Activated effector memory CD4-positive, alpha-beta T cell treated with anti-CD3 and anti-CD28 coated beads, Interleukin-2, amount 50 U/mL, for 16 hours (primary cell): ENCODE results near the gene GATAD2B.

Experiments used
- DNase-seq: peaks from one replicate; pipeline ENCODE4 v3.0.0-alpha.2; 2020

Gene GATAD2B

DNA sequence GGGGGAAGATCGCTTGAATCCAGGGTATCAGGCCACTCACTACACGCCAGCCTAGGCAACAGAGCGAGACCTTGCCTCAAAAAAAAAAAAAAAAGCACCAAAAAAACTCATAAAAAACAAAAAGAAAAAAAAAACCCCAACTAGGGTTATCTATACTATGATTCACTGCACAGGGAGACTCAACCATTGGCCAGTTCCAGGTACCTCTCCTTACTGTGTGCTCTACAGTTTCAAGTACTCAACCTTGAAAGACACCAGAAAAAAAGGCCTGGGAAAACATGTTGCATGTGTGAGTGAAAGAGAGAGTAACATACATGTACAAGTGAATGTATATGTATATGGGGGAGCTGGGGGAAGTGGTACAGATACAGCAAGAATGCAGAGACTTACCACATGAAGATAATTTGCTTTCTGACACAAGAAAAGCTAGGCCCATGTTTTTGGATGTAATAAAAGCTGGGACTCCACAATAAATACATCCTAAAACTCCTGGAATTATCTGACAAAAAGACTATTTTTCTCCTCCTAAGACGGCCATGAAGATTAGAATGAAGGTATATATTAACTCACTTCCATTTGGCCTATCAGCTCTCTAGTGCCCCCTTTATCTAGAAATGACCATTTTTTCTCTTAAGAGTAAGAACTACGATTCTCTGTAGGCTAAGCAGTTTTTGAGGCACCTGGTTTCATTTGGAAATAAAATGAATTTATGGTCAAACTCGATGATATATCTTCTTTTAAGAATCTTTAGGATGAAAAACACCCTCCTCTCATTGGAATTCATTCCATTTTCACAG, 95.4 kb downstream of the GATAD2B start:
- no peak for DNase-seq

DNA sequence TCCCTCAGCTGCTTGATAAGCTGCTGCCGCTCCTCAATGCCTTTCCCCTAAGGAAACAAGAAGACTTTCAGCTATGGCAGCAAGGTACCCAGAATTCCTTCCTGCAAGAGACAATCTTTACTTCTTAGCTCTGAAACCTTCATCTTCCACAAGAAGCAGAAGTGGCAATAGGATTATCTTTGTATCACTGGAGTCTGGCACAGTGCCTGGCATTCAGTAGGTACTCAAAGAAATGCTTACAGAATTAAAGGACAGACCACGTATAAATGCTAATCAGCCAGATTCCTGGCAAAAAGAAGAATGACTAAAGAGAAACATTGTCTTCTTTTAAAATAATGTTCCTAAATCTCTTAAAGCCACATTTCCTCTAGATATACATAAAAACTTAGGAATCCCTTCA, 103.9 kb downstream of the GATAD2B start:
- no peak for DNase-seq

DNA sequence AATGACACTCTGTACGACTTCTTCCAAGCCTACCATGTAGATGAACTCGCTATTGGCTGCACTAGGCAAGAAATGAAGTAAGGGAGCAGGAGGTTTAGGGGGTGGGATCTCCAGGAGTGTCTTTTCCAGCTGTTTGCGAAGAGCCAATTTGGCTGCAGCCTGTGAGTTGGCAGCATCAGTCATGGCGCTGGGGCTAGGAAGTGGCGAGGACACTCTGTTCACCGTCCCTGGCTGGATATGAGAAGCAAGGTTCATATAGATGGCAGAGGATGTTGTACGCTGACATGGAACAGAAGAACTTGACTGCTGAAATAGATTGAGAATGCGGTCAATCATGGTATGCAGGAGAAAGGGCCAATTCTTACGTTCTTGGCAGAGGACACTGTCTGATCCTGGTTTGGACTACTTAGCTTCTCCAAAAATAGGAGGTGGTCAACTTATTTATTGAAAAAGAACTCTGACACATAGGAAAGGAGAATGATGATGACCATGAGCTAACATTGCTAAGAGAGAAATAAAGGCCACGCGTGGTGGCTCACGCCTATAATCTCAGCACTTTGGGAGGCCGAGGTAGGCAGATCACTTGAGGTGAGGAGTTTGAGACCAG, 106.4 kb downstream of the GATAD2B start:
- DNase-seq = no peak

GRCh38 chr1:153805886-153806719, 116.7 kb downstream of the GATAD2B start:
- no peak for DNase-seq

GRCh38 chr1:153805042-153805745, 117.6 kb downstream of the GATAD2B start:
- peak; percentile 79 for DNase-seq

- DNase-seq = no peak
Measured at GRCh38 chr1:153804112-153804511, 118.7 kb downstream of the GATAD2B start.

DNA sequence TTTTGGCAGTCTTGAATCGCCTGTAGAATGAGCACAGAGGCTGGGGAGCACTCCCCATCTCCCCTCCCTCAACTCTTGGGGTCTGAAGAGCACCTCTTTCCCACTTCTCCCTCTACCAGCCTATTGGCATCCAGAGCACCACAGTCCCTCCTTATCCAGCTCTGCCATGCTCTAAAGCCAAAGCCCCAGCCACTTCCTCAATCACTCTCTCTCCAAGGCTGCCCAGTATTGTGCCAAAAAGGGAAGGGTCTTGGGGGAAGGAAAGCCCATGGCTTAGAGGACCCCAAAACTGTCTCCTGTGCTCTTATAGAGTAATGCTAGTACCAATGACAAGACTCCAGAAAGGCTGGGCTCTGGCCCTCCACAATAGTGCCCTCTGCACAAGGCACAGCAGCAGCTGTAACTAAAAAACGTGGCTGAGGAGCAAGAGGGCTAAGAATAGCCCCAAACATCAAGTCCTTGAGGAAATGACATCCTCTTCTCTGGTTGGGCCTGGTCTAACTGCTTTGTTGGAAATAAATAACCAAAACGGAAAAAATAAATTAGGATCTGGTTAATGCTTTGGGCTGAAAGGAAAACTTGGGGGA, 119.2 kb downstream of the GATAD2B start:
- DNase-seq = no peak

- peak; percentile 47 for DNase-seq
Measured at GRCh38 chr1:153801786-153802697, 120.7 kb downstream of the GATAD2B start.

DNA sequence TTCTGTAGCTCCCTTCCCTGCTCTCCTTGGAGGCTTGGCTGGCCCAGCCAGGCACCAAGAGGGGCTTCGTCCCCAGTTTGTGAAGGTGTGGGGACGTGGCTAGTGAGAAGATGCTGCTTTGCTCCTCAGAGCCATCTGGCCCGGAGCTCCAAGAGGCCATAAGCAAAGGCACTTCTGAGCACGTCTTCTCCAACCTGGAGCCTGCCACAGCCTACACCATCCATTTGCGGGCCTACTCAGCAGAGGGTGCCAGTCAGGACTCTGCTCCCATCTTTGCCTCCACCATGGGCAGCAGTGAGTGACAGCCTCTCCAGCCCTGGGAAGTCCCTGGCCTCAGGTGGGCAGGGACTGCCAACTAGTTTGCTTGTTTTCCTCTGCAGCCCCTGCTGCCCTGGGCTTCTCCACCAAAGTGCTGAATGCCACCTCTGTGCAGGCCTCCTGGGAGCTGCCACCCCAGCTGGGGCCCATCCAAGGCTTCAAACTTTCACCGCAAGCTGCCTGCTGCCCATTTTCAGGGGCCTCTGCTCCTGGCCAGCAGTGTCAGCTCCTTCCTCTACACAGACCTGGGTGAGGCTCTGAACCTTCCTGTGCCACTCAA, 121.6 kb downstream of the GATAD2B start:
- DNase-seq = no peak

- DNase-seq = no peak
Measured at GRCh38 chr1:153800516-153800915, 122.3 kb downstream of the GATAD2B start.

GRCh38 chr1:153799566-153800465, 123.0 kb downstream of the GATAD2B start:
- DNase-seq = no peak

- no peak for DNase-seq
Measured at GRCh38 chr1:153799016-153799415, 123.8 kb downstream of the GATAD2B start.

GRCh38 chr1:153798468-153798780, 124.3 kb downstream of the GATAD2B start:
- DNase-seq = no peak

DNA sequence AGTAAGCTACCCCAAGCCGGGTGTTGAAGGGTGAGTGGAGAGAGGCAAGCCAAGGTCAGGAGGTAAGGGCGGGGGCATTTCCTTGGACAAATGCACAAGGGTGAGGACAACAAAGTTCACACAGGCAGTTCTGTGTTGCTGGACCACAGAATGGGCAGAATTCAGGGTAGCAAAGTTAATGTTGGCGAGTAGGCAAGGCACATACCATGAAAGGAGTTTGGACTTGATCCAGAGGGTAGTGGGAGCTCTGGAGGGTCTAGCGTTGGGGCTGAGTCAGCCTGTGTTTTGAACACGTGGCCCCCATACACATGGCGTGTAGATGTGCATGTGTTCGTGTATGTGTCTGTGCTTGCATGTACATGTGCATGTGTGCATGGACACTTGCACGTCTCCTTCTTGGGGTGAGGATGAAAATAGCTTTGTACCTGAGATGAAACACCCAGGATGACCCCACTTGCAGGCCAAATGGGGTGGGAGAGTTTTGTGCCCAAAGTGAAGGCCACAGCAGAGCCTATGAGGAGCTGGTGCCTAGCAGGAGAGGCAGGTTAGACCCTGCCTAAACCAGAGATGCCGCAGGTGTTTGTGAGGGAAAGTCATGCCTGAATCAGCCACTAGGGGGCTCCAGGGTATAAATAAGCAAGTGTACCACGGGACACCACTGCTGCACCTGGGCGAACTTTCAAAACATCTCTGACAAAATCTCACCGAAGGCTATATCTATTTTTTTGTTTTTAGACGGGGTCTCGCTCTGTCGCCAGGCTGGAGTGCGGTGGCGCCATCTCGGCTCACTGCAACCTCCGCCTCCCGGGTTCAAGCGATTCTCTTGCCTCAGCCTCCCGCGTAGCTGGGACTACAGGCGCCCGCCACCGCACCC, 125.7 kb downstream of the GATAD2B start:
- peak; percentile 92 for DNase-seq

GRCh38 chr1:153795934-153796785, 126.6 kb downstream of the GATAD2B start:
- peak; percentile 54 for DNase-seq

DNA sequence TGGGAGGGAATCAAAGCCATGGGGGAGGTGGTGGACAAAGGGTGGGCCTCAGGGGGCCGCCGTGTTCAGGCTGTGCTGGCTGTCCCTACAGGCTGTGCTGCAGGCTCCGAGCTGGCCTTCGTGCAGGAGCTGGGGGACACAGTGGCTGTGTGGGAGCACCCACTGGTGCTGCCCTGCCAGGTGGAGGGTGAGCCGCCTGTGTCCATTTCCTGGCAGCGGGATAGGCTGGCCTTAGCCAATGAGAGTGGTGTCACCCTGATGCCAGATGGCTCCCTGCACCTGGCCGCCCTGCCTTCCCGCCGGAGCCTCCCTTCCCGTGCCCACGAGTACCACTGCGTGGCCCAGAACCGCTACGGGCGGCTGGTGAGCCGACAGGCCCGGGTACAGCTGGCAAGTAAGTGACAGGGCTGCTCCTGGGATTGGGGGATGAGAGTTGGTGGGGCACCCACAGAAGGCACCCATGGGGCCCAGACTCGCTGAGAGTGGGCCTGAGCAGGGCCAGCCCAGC, 127.4 kb downstream of the GATAD2B start:
- DNase-seq = peak; percentile 59

DNA sequence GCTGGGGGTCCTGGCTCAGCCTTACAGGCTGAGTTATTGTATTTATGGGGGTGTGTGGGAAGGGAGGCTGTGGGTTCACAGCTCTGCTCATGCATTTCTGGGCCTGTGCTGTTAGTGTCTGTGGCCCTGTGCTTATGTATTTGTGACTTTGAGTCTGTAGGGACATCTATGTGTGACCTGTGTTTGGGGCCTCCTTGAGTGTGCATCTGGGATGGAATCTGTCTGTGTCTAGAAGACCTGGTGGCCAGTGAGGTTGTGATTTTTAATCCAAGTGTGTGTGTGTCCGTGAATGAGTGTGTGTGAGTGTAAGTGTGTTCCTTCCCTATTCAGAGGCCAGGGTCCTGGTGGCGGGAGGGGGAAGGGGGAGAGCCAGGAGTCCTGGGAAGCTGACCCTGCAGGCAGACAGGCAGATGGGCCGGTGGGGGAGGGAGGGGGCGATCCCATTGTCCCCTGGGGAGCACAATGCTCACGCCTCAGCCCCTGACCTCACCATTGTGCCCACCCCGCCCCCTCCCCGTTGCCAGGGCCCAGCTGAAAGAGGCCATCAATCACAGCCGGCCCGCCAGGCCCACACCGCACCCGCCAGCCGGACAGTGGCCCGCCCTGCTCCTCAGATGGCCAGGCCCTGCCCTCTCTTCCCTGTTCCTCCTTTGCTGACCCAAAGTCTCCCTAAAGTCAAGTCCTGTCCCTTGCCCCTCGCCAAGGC, 128.0 kb downstream of the GATAD2B start:
- no peak for DNase-seq
